HG03066 (cell line): ENCODE data around the gene DGAT2.

ENCODE experiments used
- ATAC-seq: cut with Tn5 transposase; IDR thresholded peaks from one replicate; pipeline ENCODE4 v1.9.1; 2021; ENCODE audit warnings: low read depth; ENCODE audit not compliant: unreplicated experiment

The DGAT2 gene

DNA sequence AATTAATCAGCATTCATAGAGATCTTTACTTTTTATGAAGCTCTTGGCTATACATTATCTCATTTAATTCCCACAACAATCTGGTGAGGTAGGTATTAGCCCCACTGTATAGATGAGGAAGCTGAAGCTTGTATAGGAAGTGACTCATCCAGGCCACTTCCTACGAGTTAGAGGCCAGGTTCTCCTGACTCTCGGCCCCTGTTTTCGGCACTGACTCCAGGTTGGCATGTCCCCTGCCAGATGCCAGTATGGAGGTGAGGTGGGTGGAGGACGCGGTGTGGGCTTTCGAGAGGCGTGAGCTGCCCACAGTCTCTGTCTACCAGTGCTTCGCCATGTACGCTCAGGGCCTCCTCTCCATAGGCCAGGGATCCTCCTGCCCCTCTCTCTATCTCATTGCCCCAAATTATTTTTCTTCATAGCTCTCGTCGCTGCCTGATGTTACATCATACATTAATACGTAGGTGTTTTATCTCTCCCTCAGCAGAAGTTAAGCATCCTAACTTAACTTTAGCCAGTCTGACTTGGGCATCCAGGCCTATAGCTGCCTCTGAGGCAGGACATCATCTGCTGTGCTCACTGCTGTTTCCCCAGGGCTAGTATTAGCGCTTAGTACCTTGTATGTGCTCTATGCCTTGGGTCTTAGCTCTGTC lies 9.0 kb downstream of the DGAT2 start:
- no peak for ATAC-seq

- ATAC-seq: no peak
These were observed 10.4 kb downstream of the DGAT2 start for GRCh38 chr11:75778962-75779361.

GRCh38 chr11:75779960-75780359 lies 11.4 kb downstream of the DGAT2 start:
- no peak for ATAC-seq

DNA sequence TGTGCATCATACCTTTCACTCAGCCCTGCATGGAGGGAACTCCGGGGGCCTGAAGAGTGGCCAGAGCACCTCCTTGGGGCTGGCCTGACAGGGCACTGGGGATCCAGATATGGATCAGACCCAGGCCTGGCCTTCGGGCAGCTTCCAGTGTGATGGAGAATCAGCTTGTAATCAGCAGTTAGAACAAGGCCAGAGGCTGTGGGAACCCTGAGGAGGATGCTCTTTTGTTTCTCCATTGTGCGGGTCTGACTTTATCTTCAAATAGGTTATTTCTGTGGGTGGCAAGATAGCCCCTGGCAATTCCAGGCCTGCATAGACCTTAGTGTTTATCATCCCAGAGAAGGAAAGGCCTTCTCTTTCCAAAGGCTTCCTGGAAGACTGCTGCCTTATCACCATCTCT lies 12.3 kb downstream of the DGAT2 start:
- ATAC-seq: no peak

- no peak for ATAC-seq
These were observed 12.7 kb downstream of the DGAT2 start for GRCh38 chr11:75781296-75781695.

GRCh38 chr11:75781831-75782230 lies 13.3 kb downstream of the DGAT2 start:
- no peak for ATAC-seq

DNA sequence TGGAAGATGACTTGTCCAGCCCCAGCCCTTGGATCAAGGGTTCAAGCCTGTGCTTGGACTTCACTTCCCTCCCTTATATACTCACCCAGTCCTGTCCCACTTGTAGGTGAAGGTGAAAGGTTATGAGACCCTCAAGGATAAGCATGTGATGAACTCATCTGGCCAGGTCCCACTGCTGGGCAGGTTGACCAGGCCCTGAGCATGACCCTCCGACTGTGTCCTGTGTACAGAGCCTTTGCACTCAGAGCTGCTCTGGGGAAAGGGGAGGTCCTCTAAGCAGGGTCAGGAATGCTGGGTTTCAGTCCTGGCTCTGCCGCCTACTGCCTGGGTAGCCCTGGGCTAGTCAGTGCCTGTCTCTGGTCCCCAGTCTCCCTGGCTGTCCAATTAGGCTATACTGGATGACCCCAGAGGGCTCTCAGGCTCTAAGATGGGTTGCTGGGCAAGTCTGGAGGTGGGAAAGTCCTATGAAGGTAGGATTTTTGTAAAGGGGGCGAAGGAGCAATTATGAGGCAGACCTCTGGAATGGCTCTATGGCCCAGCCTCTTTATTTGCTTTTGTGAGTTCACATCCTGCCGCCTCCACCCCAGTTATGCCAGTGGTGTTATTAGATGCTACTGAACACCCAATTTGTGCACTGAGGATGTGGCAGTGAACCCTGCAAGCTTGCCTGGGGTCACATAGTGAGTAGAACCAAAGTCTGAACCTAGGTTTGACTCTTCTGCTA lies 14.1 kb downstream of the DGAT2 start:
- no peak for ATAC-seq

GRCh38 chr11:75783416-75784084 lies 15.0 kb downstream of the DGAT2 start:
- no peak for ATAC-seq

GRCh38 chr11:75784085-75784478 lies 15.5 kb downstream of the DGAT2 start:
- ATAC-seq: no peak

GRCh38 chr11:75784506-75784905 lies 15.9 kb downstream of the DGAT2 start:
- no peak for ATAC-seq

DNA sequence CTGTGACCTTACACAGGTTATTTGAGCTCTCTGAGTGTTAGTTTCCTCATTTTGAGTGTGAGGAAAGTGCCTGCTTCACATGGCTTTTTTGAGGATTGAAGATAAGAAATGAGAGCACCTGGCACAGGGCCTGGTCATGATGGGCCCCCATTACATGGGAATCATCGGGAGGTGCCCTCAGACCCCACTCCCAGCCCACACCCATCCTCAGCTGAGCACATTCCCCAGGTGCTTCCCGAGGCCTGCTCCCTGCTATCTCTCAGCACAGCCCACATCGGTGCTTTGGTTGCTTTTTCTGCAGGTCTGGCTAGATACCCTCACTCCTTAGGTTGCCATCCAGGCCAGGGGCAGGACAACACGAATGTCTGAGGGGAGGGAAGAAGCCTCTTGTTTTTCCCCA lies 16.6 kb downstream of the DGAT2 start:
- ATAC-seq: no peak

GRCh38 chr11:75786101-75786736 lies 17.6 kb downstream of the DGAT2 start:
- peak; percentile 60 for ATAC-seq

DNA sequence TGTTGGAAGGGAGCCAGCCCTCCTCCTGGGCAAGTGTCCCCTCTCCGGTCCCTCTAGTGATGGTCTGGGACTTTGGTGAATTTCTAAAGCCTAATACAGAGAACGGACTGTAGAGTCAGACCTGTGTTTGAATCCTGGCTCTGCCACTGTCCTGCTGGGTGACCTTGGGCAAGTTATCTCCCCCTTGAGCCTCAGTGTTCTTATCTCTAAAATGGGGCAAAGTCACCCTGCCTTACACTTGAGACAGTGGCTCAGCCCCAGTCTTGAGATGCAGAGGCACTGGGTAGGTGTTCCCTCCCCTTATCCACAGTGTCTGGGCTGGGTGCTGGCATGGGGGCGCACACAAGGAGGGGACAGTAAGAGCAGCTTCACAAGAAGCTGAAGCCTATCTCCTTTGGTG lies 20.9 kb downstream of the DGAT2 start:
- ATAC-seq: no peak

- ATAC-seq: no peak
These were observed 22.4 kb downstream of the DGAT2 start for GRCh38 chr11:75790986-75791385.

GRCh38 chr11:75792127-75792731 lies 23.7 kb downstream of the DGAT2 start:
- no peak for ATAC-seq

- no peak for ATAC-seq
These were observed 24.6 kb downstream of the DGAT2 start for GRCh38 chr11:75792997-75793800.

DNA sequence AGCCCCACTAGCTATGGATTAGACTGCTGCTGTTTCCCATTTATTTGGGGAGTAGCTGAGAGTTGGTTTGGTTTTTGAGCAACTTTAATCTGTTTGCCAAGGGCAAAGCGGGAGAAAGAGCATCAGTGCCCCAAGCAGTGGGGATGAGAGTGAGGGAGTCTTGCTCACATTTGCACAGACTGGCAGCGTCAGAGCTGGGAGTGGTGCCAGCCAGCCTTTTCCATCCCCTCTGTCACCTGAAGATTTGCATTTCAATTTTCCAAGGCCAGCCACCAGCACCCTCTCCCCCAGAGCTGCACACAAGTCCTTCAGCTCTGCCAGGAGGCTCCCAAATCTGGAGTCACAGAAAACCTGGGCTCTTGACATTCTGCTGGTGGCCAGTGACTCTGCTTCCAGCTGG lies 25.4 kb downstream of the DGAT2 start:
- ATAC-seq: no peak

GRCh38 chr11:75795276-75796090 lies 26.9 kb downstream of the DGAT2 start:
- ATAC-seq: no peak

- ATAC-seq: no peak
These were observed 27.5 kb downstream of the DGAT2 start for GRCh38 chr11:75796091-75796435.
